Cardiac fibroblast (primary cell): Measurements from ENCODE around the gene USH2A.
A peak's percentile ranks its signal among the peaks of the same experiment; 100 is the strongest.

Source experiments
- DNase-seq, 2 donors: peaks; one replicate each; pipeline versions ENCODE4 v3.0.0 to v3.0.0-alpha.2; 2010; ENCODE audit warnings: low read depth in 2 of 2
- H3K4me3 ChIP-seq, 2 donors: replicated peaks in 1 of 2; 1 replicate in 1 of 2; 2 replicates in 1 of 2; pipeline ENCODE4 v1.5.1; 2011; ENCODE audit warnings: low read depth in 2 of 2, low read length in 2 of 2, mild to moderate bottlenecking in 2 of 2, moderate library complexity in 1 of 2
- CTCF ChIP-seq: IDR thresholded peaks from one replicate; pipeline ENCODE4 v1.5.1; 2011; ENCODE audit warnings: low read depth, mild to moderate bottlenecking, low read length, inconsistent platforms

Gene USH2A

GRCh38 chr1:215744419-215744818 is 678.8 kb downstream of the USH2A start:
- no peak overlapping the region for H3K4me3 ChIP-seq
- no peak for DNase-seq
- no peak for TF ChIP-seq CTCF

- H3K4me3 ChIP-seq: no peak overlapping the region
- TF ChIP-seq CTCF: no peak
- DNase-seq: no peak
These were observed 684.2 kb downstream of the USH2A start for GRCh38 chr1:215739025-215739424.

DNA sequence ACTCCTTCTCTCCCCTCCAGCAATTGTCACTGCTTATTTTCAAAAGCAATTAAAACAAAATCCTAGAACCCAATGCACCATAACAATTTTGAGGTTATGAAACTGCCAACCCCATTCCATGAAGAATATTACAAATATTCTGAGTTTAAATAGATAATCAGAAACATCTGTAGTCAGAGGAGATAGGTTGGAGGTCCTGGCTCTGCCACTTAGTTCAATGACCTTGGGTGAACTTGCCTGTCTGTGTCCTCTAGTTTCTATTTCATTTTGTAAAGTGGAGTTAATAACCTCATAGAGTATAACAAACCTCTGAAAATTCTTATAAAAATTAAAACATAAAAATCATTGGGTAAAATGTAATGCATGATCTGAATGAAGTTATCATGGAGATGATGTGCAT is 691.5 kb downstream of the USH2A start:
- no peak for DNase-seq
- no peak overlapping the region for H3K4me3 ChIP-seq
- no peak for TF ChIP-seq CTCF

DNA sequence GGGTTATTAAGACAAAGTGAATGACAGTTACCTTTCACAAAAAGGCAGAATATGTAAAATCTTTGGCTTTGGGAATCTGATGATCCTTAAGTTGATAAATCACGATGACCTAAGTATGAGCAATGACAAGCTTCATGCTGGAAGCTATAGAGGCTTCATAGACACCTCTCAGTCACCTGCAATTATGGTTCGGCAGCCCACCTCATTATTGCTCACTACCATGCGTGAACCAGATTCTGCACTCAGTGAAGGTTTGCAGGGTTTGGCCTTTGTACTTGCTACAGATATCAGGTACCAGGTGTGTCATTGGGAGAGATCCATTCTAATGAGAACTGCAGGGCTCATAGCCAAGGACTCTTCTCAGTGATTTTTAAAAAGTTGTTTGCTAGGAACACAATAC is 692.6 kb downstream of the USH2A start:
- no peak for DNase-seq

DNA sequence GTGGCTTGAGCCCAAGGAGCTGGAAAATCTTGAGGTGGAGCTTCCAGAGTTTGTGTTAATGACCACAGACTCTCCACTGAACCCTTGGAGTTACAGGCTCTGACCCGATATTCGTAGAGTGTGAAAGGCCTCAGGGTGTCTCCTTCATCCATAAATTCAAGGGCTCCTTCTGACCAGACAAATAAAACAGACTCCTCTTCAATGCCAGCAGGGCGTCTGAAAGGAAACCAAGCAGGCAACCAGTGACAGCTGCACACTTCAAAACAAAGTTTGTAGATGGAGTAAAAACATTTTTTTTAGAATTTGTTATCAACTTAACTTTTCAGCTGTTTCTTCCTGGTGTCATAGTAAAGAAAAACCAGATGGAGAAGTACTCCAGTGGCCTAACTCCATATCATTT is 695.1 kb downstream of the USH2A start:
- DNase-seq: no peak
- no peak overlapping the region for H3K4me3 ChIP-seq

More for the DNA sequence above, 692.6 kb downstream of the USH2A start:
- no peak for TF ChIP-seq CTCF
- no peak overlapping the region for H3K4me3 ChIP-seq

GRCh38 chr1:215720126-215720525 is 703.1 kb downstream of the USH2A start:
- peak; percentile 5 to 49 for DNase-seq
- TF ChIP-seq CTCF: no peak
- no peak overlapping the region for H3K4me3 ChIP-seq

More for the DNA sequence above, 695.1 kb downstream of the USH2A start:
- no peak for TF ChIP-seq CTCF

- TF ChIP-seq CTCF: no peak
- peak in 1 of 2 donors; percentile 25 for DNase-seq
These were observed 703.7 kb downstream of the USH2A start for GRCh38 chr1:215719552-215719951.

More at GRCh38 chr1:215719552-215719951, 703.7 kb downstream of the USH2A start:
- H3K4me3 ChIP-seq: no peak overlapping the region
